ENCODE measurements around the gene C4orf36.

Gene C4orf36

GRCh38 chr4:86856896-86857295, 35.3 kb downstream of the C4orf36 start:
- DNase-seq (ENCODE audit: low read depth, low spot score), result no peak
- Histone ChIP-seq H3K4me3 (no peak overlapping the region), H3K36me3 (ENCODE audit: insufficient read depth, low read length) (no peaks in the 10 kb centered on the region), H3K9ac (ENCODE audit: insufficient read length) (peak overlapping the region; percentile 21), H3K9me3 (ENCODE audit: low read depth, low read length) (no peaks in the 10 kb centered on the region), H3K27ac (peak overlapping the region; percentile 7; the same call in 1 of the 2 replicates)
- TF ChIP-seq FOXP2 (optimal IDR thresholded peaks at IDR 0.05; ENCODE audit: control extremely low read depth, extremely low read length, insufficient read depth) (no peak), EZH2 (IDR thresholded peaks at IDR 0.05) (no peak), POLR2AphosphoS5 (IDR thresholded peaks at IDR 0.05; ENCODE audit: borderline replicate concordance, low read depth, low read length) (no peak)

GRCh38 chr4:86855572-86855971, 36.6 kb downstream of the C4orf36 start:
- no peak overlapping the region for H3K9ac ChIP-seq (ENCODE audit: insufficient read length)
- H3K27ac ChIP-seq, result no peak overlapping the region
- DNase-seq (ENCODE audit: low read depth, low spot score), result no peak
- TF ChIP-seq EZH2 (IDR thresholded peaks at IDR 0.05) (no peak), FOXP2 (optimal IDR thresholded peaks at IDR 0.05; ENCODE audit: control extremely low read depth, extremely low read length, insufficient read depth) (no peak), POLR2AphosphoS5 (IDR thresholded peaks at IDR 0.05; ENCODE audit: borderline replicate concordance, low read depth, low read length) (no peak)
- no peaks in the 10 kb centered on the region for H3K9me3 ChIP-seq (ENCODE audit: low read depth, low read length)
- no peaks in the 10 kb centered on the region for H3K36me3 ChIP-seq (ENCODE audit: insufficient read depth, low read length)
- H3K4me3 ChIP-seq, result no peak overlapping the region

GRCh38 chr4:86853209-86853608, 39.0 kb downstream of the C4orf36 start:
- Histone ChIP-seq H3K27ac (no peak overlapping the region), H3K4me3 (no peak overlapping the region), H3K9ac (ENCODE audit: insufficient read length) (no peak overlapping the region), H3K9me3 (ENCODE audit: low read depth, low read length) (no peaks in the 10 kb centered on the region), H3K36me3 (ENCODE audit: insufficient read depth, low read length) (no peaks in the 10 kb centered on the region)
- DNase-seq (ENCODE audit: low read depth, low spot score), result no peak
- TF ChIP-seq POLR2AphosphoS5 (IDR thresholded peaks at IDR 0.05; ENCODE audit: borderline replicate concordance, low read depth, low read length) (no peak), FOXP2 (optimal IDR thresholded peaks at IDR 0.05; ENCODE audit: control extremely low read depth, extremely low read length, insufficient read depth) (no peak)

GRCh38 chr4:86848732-86849619, 43.2 kb downstream of the C4orf36 start, which contains the start of gene SLC10A6:
SLC10A6 (minus strand) TSS chr4:86849384; CDS start chr4:86849115, 269 bp downstream.
- Histone ChIP-seq H3K36me3 (ENCODE audit: insufficient read depth, low read length) (no peaks in the 10 kb centered on the region), H3K27ac (no peak within 1 kb of the TSS), H3K4me3 (peak within 1 kb of the TSS; percentile 39; the same call in 1 of the 2 replicates), H3K9ac (ENCODE audit: insufficient read length) (no peak within 1 kb of the TSS), H3K9me3 (ENCODE audit: low read depth, low read length) (no peaks in the 10 kb centered on the region)
- no peak for DNase-seq (ENCODE audit: low read depth, low spot score)
- TF ChIP-seq FOXP2 (optimal IDR thresholded peaks at IDR 0.05; ENCODE audit: control extremely low read depth, extremely low read length, insufficient read depth) (no peak), EZH2 (IDR thresholded peaks at IDR 0.05) (no peak), POLR2AphosphoS5 (IDR thresholded peaks at IDR 0.05; ENCODE audit: borderline replicate concordance, low read depth, low read length) (no peak)

GRCh38 chr4:86848136-86848535, 44.1 kb downstream of the C4orf36 start:
- Histone ChIP-seq H3K4me3 (peak overlapping the region; percentile 39), H3K9ac (ENCODE audit: insufficient read length) (no peak overlapping the region), H3K9me3 (ENCODE audit: low read depth, low read length) (no peaks in the 10 kb centered on the region), H3K36me3 (ENCODE audit: insufficient read depth, low read length) (no peaks in the 10 kb centered on the region), H3K27ac (no peak overlapping the region)
- no peak for DNase-seq (ENCODE audit: low read depth, low spot score)
- no peak for TF ChIP-seq POLR2AphosphoS5 (IDR thresholded peaks at IDR 0.05; ENCODE audit: borderline replicate concordance, low read depth, low read length)
- no peak for TF ChIP-seq EZH2 (IDR thresholded peaks at IDR 0.05)
- no peak for TF ChIP-seq FOXP2 (optimal IDR thresholded peaks at IDR 0.05; ENCODE audit: control extremely low read depth, extremely low read length, insufficient read depth)

- no peak overlapping the region for H3K9ac ChIP-seq (ENCODE audit: insufficient read length)
- peak overlapping the region; percentile 39 for H3K4me3 ChIP-seq
- peak overlapping the region; percentile 66; the same call in 1 of the 2 replicates for H3K27ac ChIP-seq
- no peaks in the 10 kb centered on the region for H3K9me3 ChIP-seq (ENCODE audit: low read depth, low read length)
- no peak for DNase-seq (ENCODE audit: low read depth, low spot score)
- H3K36me3 ChIP-seq (ENCODE audit: insufficient read depth, low read length), result no peaks in the 10 kb centered on the region
- TF ChIP-seq FOXP2 (optimal IDR thresholded peaks at IDR 0.05; ENCODE audit: control extremely low read depth, extremely low read length, insufficient read depth) (no peak), EZH2 (IDR thresholded peaks at IDR 0.05) (no peak), POLR2AphosphoS5 (IDR thresholded peaks at IDR 0.05; ENCODE audit: borderline replicate concordance, low read depth, low read length) (no peak; the same call in 1 of the 2 replicates)
These were observed 44.7 kb downstream of the C4orf36 start for GRCh38 chr4:86847571-86847970.

GRCh38 chr4:86846921-86847320, 45.3 kb downstream of the C4orf36 start:
- peak overlapping the region; percentile 39 for H3K4me3 ChIP-seq
- H3K27ac ChIP-seq, result peak overlapping the region; percentile 66
- DNase-seq (ENCODE audit: low read depth, low spot score), result peak; percentile 87
- no peak overlapping the region for H3K9ac ChIP-seq (ENCODE audit: insufficient read length)
- H3K9me3 ChIP-seq (ENCODE audit: low read depth, low read length), result no peaks in the 10 kb centered on the region
- no peaks in the 10 kb centered on the region for H3K36me3 ChIP-seq (ENCODE audit: insufficient read depth, low read length)
- TF ChIP-seq POLR2AphosphoS5 (IDR thresholded peaks at IDR 0.05; ENCODE audit: borderline replicate concordance, low read depth, low read length) (peak; percentile 40; the same call in 1 of the 2 replicates), FOXP2 (optimal IDR thresholded peaks at IDR 0.05; ENCODE audit: control extremely low read depth, extremely low read length, insufficient read depth) (peak; percentile 57), EZH2 (IDR thresholded peaks at IDR 0.05) (no peak)

- DNase-seq (ENCODE audit: low read depth, low spot score), result no peak
- no peaks in the 10 kb centered on the region for H3K9me3 ChIP-seq (ENCODE audit: low read depth, low read length)
- H3K4me3 ChIP-seq, result no peak overlapping the region
- TF ChIP-seq EZH2 (IDR thresholded peaks at IDR 0.05), result no peak
- no peak for TF ChIP-seq POLR2AphosphoS5 (IDR thresholded peaks at IDR 0.05; ENCODE audit: borderline replicate concordance, low read depth, low read length)
- TF ChIP-seq FOXP2 (optimal IDR thresholded peaks at IDR 0.05; ENCODE audit: control extremely low read depth, extremely low read length, insufficient read depth), result no peak
- H3K27ac ChIP-seq, result no peak overlapping the region
- no peak overlapping the region for H3K9ac ChIP-seq (ENCODE audit: insufficient read length)
- no peaks in the 10 kb centered on the region for H3K36me3 ChIP-seq (ENCODE audit: insufficient read depth, low read length)
These were observed 46.6 kb downstream of the C4orf36 start for GRCh38 chr4:86845593-86845992.

Data from SK-N-MC (cell line).